Astrocyte (in vitro differentiated cells and primary cell): ENCODE results near the gene SH3BP2. TPM values are rescaled to one million over a fixed set of nuclear protein-coding genes. Genes with fewer than 3 reads are reported as not detected.

ENCODE experiments used
- DNase-seq: peaks from one replicate; pipeline ENCODE4 v3.0.0-alpha.2; 2010; ENCODE audit warnings: low read depth
- FAIRE-seq: peaks from 2 replicates; lab custom pipeline; 2011; peaks lifted over from hg19 to GRCh38; lab: Jason Lieb, UNC
- H2AFZ ChIP-seq: 2 replicates; pipeline ENCODE4 v1.6.0; 2012; ENCODE audit warnings: low read depth, low read length, inconsistent platforms
- H3K27ac ChIP-seq: 2 replicates; pipeline ENCODE4 v1.5.1; 2011; ENCODE audit warnings: low read depth, low read length, inconsistent platforms
- H3K27me3 ChIP-seq: 2 replicates; pipeline ENCODE4 v1.6.0; 2011; ENCODE audit warnings: low read length, inconsistent platforms; ENCODE audit not compliant: insufficient read depth
- H3K36me3 ChIP-seq: 2 replicates; pipeline ENCODE4 v1.5.1; 2011; ENCODE audit warnings: low read length, inconsistent platforms; ENCODE audit not compliant: insufficient read depth
- H3K4me1 ChIP-seq: 2 replicates; pipeline ENCODE4 v1.5.1; 2011; ENCODE audit warnings: low read length, inconsistent platforms; ENCODE audit not compliant: insufficient read depth
- H3K4me2 ChIP-seq: 2 replicates; pipeline ENCODE4 v1.6.0; 2012; ENCODE audit warnings: low read length, inconsistent platforms
- H3K4me3 ChIP-seq: 2 replicates; pipeline ENCODE4 v1.5.1; 2011; ENCODE audit warnings: low read depth, mild to moderate bottlenecking, low read length, inconsistent platforms; ENCODE audit not compliant: insufficient read depth
- H3K79me2 ChIP-seq: 2 replicates; pipeline ENCODE4 v1.6.0; 2012; ENCODE audit warnings: mild to moderate bottlenecking, low read length, inconsistent platforms; ENCODE audit not compliant: insufficient read depth
- H3K9ac ChIP-seq: 2 replicates; pipeline ENCODE4 v1.6.0; 2012; ENCODE audit warnings: mild to moderate bottlenecking, low read length, inconsistent platforms
- H3K9me3 ChIP-seq: 2 replicates; pipeline ENCODE4 v1.5.1; 2012; ENCODE audit warnings: low read depth, mild to moderate bottlenecking, low read length, inconsistent platforms; ENCODE audit not compliant: insufficient read depth
- H4K20me1 ChIP-seq: 2 replicates; pipeline ENCODE4 v1.6.0; 2012; ENCODE audit warnings: low read length, inconsistent platforms; ENCODE audit not compliant: insufficient read depth
- H3K27ac Mint-ChIP-seq: one replicate; pipeline ENCODE4 v1.8.0; 2021; ENCODE audit warnings: mild to moderate bottlenecking, mixed read lengths; ENCODE audit not compliant: unreplicated experiment
- H3K27me3 Mint-ChIP-seq: one replicate; pipeline ENCODE4 v1.8.0; 2021; ENCODE audit warnings: low read depth, mixed read lengths; ENCODE audit not compliant: unreplicated experiment
- H3K36me3 Mint-ChIP-seq: one replicate; pipeline ENCODE4 v1.8.0; 2021; ENCODE audit warnings: low read depth, mixed read lengths; ENCODE audit not compliant: unreplicated experiment
- H3K4me1 Mint-ChIP-seq: one replicate; pipeline ENCODE4 v1.8.0; 2021; ENCODE audit warnings: low read depth, mixed read lengths; ENCODE audit not compliant: unreplicated experiment
- H3K4me3 Mint-ChIP-seq: one replicate; pipeline ENCODE4 v1.8.0; 2021; ENCODE audit warnings: mild to moderate bottlenecking, moderate library complexity, mixed read lengths; ENCODE audit not compliant: unreplicated experiment
- H3K9me3 Mint-ChIP-seq: one replicate; pipeline ENCODE4 v1.8.0; 2021; ENCODE audit warnings: mild to moderate bottlenecking, mixed read lengths; ENCODE audit not compliant: unreplicated experiment
- CTCF ChIP-seq: IDR thresholded peaks from 2 replicates; pipeline ENCODE4 v1.5.1; 2011; ENCODE audit warnings: low read depth, mild to moderate bottlenecking, inconsistent platforms, low read length, moderate library complexity; ENCODE audit not compliant: insufficient read depth
- EZH2 ChIP-seq: IDR thresholded peaks from 2 replicates; pipeline ENCODE4 v1.6.1; 2012; ENCODE audit warnings: mild to moderate bottlenecking, low read length, inconsistent platforms; ENCODE audit not compliant: insufficient read depth
- total RNA-seq: library from RNA; stranded (reverse); gene quantifications from 2 replicates; pipeline ENCODE4 v1.2.1, GENCODE V29; 2021

Gene SH3BP2
- total RNA-seq, 1 donor from 2014 or later: 33.7 TPM

DNA sequence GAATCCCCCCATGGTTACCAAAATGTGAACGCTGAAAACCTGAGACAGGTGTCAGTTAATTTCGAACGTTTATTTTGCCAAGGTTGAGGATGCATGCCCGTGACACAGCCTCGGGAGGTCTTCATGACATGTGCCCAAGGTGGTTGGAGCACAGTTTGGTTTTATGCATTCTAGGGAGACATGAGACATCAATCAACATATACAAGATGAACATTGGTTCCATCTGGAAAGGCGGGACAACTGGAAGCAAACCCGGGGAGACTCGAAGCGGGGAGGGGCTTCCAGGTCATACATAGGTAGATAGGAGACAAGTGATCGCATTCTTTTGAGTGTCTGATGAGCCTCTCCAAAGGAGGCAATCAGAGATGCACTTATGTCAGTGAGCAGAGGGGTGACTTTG lies 11.0 kb upstream of the SH3BP2 start:
- Mint-ChIP-seq H3K4me3 (no peak overlapping the region), H3K27me3 (peaks cover 6% of the 10 kb centered on the region)
- FAIRE-seq: no peak

DNA sequence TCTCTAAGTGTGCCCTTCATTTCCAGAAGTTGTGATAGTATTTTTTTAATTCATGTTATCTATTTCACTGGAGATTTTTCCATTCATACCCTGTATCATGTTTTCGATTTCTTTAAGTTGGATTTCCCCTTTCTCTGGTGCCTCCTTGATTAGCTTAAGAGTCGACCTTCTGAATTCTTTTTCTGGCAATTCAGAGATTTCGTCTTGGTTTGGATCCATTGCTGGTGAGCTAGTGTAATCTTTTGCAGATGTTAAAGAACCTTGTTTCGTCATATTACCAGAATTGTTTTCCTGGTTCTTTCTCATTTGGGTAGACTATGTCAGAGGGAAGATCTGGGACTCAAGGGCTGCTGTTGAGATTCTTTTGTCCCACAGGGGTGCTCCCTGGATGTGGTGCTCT lies 9.1 kb upstream of the SH3BP2 start:
- no peak overlapping the region for H3K27ac Mint-ChIP-seq
- DNase-seq (no peak), FAIRE-seq (no peak)

More for the DNA sequence above, 11.0 kb upstream of the SH3BP2 start:
- DNase-seq: no peak
- peaks cover 10% of the 10 kb centered on the region for H3K36me3 Mint-ChIP-seq
- Histone ChIP-seq H3K4me3 (no peak overlapping the region), H3K9me3 (no peaks in the 10 kb centered on the region), H3K9ac (no peak overlapping the region), H2AFZ (no peak overlapping the region), H3K36me3 (no peaks in the 10 kb centered on the region), H4K20me1 (no peaks in the 10 kb centered on the region), H3K27ac (no peak overlapping the region), H3K79me2 (no peaks in the 10 kb centered on the region), H3K4me1 (no peaks in the 10 kb centered on the region), H3K4me2 (no peak overlapping the region), H3K27me3 (peaks cover 3% of the 10 kb centered on the region)
- H3K4me1 Mint-ChIP-seq: no peaks in the 10 kb centered on the region
- peaks cover 19% of the 10 kb centered on the region for H3K9me3 Mint-ChIP-seq
- H3K27ac Mint-ChIP-seq: no peak overlapping the region
- no peak for TF ChIP-seq CTCF
- TF ChIP-seq EZH2: no peak

More for the DNA sequence above, 9.1 kb upstream of the SH3BP2 start:
- no peak overlapping the region for H3K4me3 Mint-ChIP-seq
- Histone ChIP-seq H3K9ac (no peak overlapping the region), H3K79me2 (no peaks in the 10 kb centered on the region), H3K36me3 (no peaks in the 10 kb centered on the region), H3K27me3 (peaks cover 3% of the 10 kb centered on the region), H3K4me3 (no peak overlapping the region), H2AFZ (no peak overlapping the region), H3K27ac (no peak overlapping the region), H3K4me1 (no peaks in the 10 kb centered on the region), H3K4me2 (no peak overlapping the region), H4K20me1 (no peaks in the 10 kb centered on the region), H3K9me3 (no peaks in the 10 kb centered on the region)
- H3K4me1 Mint-ChIP-seq: no peaks in the 10 kb centered on the region
- TF ChIP-seq CTCF (no peak), EZH2 (no peak)
- peaks cover 19% of the 10 kb centered on the region for H3K9me3 Mint-ChIP-seq
- peaks cover 2% of the 10 kb centered on the region for H3K27me3 Mint-ChIP-seq
- H3K36me3 Mint-ChIP-seq: peaks cover 10% of the 10 kb centered on the region
